HCT116 (cell line): ENCODE data around the gene PIGC.

Experiments
- CEBPB ChIP-seq: IDR thresholded peaks from 2 replicates; pipeline ENCODE4 v1.6.1; 2012; ENCODE audit warnings: low read depth
- CTCF ChIP-seq, 3 experiments: fragments of 200-600 bp in 1 of 3; sonication (generic) in 1 of 3; IDR thresholded peaks in 2 of 3; conservative IDR thresholded peaks in 1 of 3; 2 replicates each; pipeline ENCODE4 v1.5.1; 2012 to 2017; ENCODE audit warnings: low read depth in 2 of 3, low read length in 2 of 3, antibody characterized with exemption in 1 of 3, borderline replicate concordance in 1 of 3, control low read depth in 1 of 3, mild to moderate bottlenecking in 1 of 3, mixed read lengths in 1 of 3, mixed run types in 1 of 3, moderate library complexity in 1 of 3; ENCODE audit not compliant: insufficient read depth in 1 of 3
- EZH2 ChIP-seq: fragments of 200-600 bp; sonication (generic); IDR thresholded peaks from 2 replicates; pipeline ENCODE4 v1.6.1; 2017; ENCODE audit warnings: antibody characterized with exemption, mixed run types
- EZH2phosphoT487 ChIP-seq: fragments of 200-600 bp; IDR thresholded peaks from 2 replicates; pipeline ENCODE4 v1.6.1; 2018; ENCODE audit warnings: antibody characterized with exemption, borderline replicate concordance
- FOSL1 ChIP-seq: IDR thresholded peaks from 2 replicates; pipeline ENCODE4 v1.6.1; 2012; ENCODE audit warnings: low read depth
- MAX ChIP-seq: IDR thresholded peaks from 2 replicates; pipeline ENCODE4 v1.6.1; 2012
- POLR2A ChIP-seq: IDR thresholded peaks from 2 replicates; pipeline ENCODE4 v1.7.0; 2011; ENCODE audit warnings: borderline replicate concordance; ENCODE audit not compliant: insufficient read depth, insufficient read length; ENCODE audit errors: extremely low read depth
- POLR2AphosphoS5 ChIP-seq: IDR thresholded peaks from 2 replicates; pipeline ENCODE4 v1.6.1; 2011; ENCODE audit warnings: mild to moderate bottlenecking, low read depth, low read length, moderate library complexity
- RAD21 ChIP-seq: IDR thresholded peaks from 2 replicates; pipeline ENCODE4 v1.6.1; 2012; ENCODE audit warnings: low read depth, mild to moderate bottlenecking
- REST ChIP-seq: IDR thresholded peaks from 2 replicates; pipeline ENCODE4 v1.6.1; 2012; ENCODE audit warnings: low read depth
- SP1 ChIP-seq: IDR thresholded peaks from 2 replicates; pipeline ENCODE4 v1.6.1; 2012; ENCODE audit warnings: low read depth
- TCF7L2 ChIP-seq: IDR thresholded peaks from 2 replicates; pipeline ENCODE4 v1.7.0; 2011; ENCODE audit warnings: borderline replicate concordance, inconsistent platforms; ENCODE audit not compliant: insufficient read depth, insufficient read length; ENCODE audit errors: extremely low read depth
- ZBTB33 ChIP-seq: IDR thresholded peaks from 2 replicates; pipeline ENCODE4 v1.6.1; 2011; ENCODE audit warnings: mild to moderate bottlenecking, low read length, moderate library complexity; ENCODE audit not compliant: insufficient replicate concordance; ENCODE audit errors: extremely low read depth
- ZFX ChIP-seq: fragments of 450-650 bp; IDR thresholded peaks from 2 replicates; pipeline ENCODE4 v1.6.1; 2017

- TF ChIP-seq RAD21 (no peak), EZH2phosphoT487 (no peak), POLR2A (no peak), CEBPB (no peak), ZFX (no peak), CTCF (IDR thresholded peaks at IDR 0.05 in 2 of 3, conservative IDR thresholded peaks at IDR 0.05 in 1 of 3; ENCODE audit: borderline replicate concordance in 1 of 3, insufficient read depth in 1 of 3, low read depth in 2 of 3, low read length in 2 of 3) (no peak), FOSL1 (no peak), ZBTB33 (no peak), TCF7L2 (no peak), POLR2AphosphoS5 (no peak), EZH2 (no peak), REST (no peak), MAX (no peak), SP1 (no peak)
Measured at GRCh38 chr1:172417557-172417956, 26.3 kb downstream of the PIGC start.
